H9 (cell line): ENCODE data around the gene OLFM4. TPM values are rescaled to one million over a fixed set of nuclear protein-coding genes. Genes with fewer than 3 reads are reported as not detected.
"Not testable (repeated sequence)": the region's sequence is repeated elsewhere in the genome, so short reads cannot be mapped to it uniquely, and the experiment has no call there.

Experiments used
- DNase-seq: peaks from one replicate; pipeline ENCODE4 v3.0.0-alpha.2; 2017
- H2AFZ ChIP-seq: one replicate; pipeline ENCODE4 v1.6.1; 2013; ENCODE audit warnings: mild to moderate bottlenecking, low read length, control low read depth, moderate library complexity
- H2AK5ac ChIP-seq: 2 replicates; pipeline ENCODE4 v1.6.1; 2013; ENCODE audit warnings: low read length, control low read depth, mixed read lengths; ENCODE audit not compliant: insufficient read length
- H2BK120ac ChIP-seq: one replicate; pipeline ENCODE4 v1.6.1; 2013; ENCODE audit warnings: low read depth, mild to moderate bottlenecking, low read length, control low read depth, inconsistent platforms; ENCODE audit not compliant: poor library complexity, severe bottlenecking
- H2BK12ac ChIP-seq: 2 replicates; pipeline ENCODE4 v1.6.1; 2013; ENCODE audit warnings: low read length, control low read depth, mixed read lengths, low read depth; ENCODE audit not compliant: insufficient read length
- H2BK15ac ChIP-seq: 2 replicates; pipeline ENCODE4 v1.6.1; 2013; ENCODE audit warnings: low read depth, low read length, control low read depth
- H2BK20ac ChIP-seq: one replicate; pipeline ENCODE4 v1.6.1; 2013; ENCODE audit warnings: low read depth, mild to moderate bottlenecking, low read length, control low read depth, inconsistent platforms; ENCODE audit not compliant: poor library complexity, severe bottlenecking
- H2BK5ac ChIP-seq: 2 replicates; pipeline ENCODE4 v1.6.1; 2013; ENCODE audit warnings: low read length, control low read depth, mixed read lengths; ENCODE audit not compliant: insufficient read length
- H3K14ac ChIP-seq: 2 replicates; pipeline ENCODE4 v1.6.1; 2013; ENCODE audit warnings: low read length, control low read depth; ENCODE audit not compliant: insufficient read depth
- H3K18ac ChIP-seq: 2 replicates; pipeline ENCODE4 v1.6.1; 2013; ENCODE audit warnings: low read depth, mild to moderate bottlenecking, mixed read lengths, low read length, control low read depth; ENCODE audit not compliant: insufficient read length
- H3K23ac ChIP-seq: 2 replicates; pipeline ENCODE4 v1.6.1; 2013; ENCODE audit warnings: low read length, control low read depth, mixed read lengths, low read depth; ENCODE audit not compliant: insufficient read length
- H3K23me2 ChIP-seq: 2 replicates; pipeline ENCODE4 v1.6.1; 2013; ENCODE audit warnings: low read depth, mild to moderate bottlenecking, mixed read lengths, low read length, control low read depth; ENCODE audit not compliant: insufficient read length, poor library complexity, severe bottlenecking
- H3K27ac ChIP-seq: 2 replicates; pipeline ENCODE4 v1.5.1; 2013; ENCODE audit warnings: low read length, control low read depth, mixed read lengths, low read depth; ENCODE audit not compliant: insufficient read length
- H3K27me3 ChIP-seq: 2 replicates; pipeline ENCODE4 v1.6.1; 2013; ENCODE audit warnings: low read length, control low read depth, inconsistent platforms; ENCODE audit not compliant: insufficient read depth
- H3K4ac ChIP-seq: 2 replicates; pipeline ENCODE4 v1.6.1; 2013; ENCODE audit warnings: low read depth, mild to moderate bottlenecking, control low read depth, inconsistent platforms, low read length, moderate library complexity
- H3K4me1 ChIP-seq: 2 replicates; pipeline ENCODE4 v1.6.1; 2013; ENCODE audit warnings: low read length, control low read depth, inconsistent platforms; ENCODE audit not compliant: insufficient read depth
- H3K4me2 ChIP-seq: 2 replicates; pipeline ENCODE4 v1.6.1; 2013; ENCODE audit warnings: low read length, control low read depth, mixed read lengths; ENCODE audit not compliant: insufficient read length, insufficient read depth
- H3K56ac ChIP-seq: 2 replicates; pipeline ENCODE4 v1.6.1; 2013; ENCODE audit warnings: low read depth, mild to moderate bottlenecking, mixed read lengths, low read length, control low read depth; ENCODE audit not compliant: insufficient read length
- H3K79me1 ChIP-seq: 2 replicates; pipeline ENCODE4 v1.6.1; 2013; ENCODE audit warnings: low read depth, mild to moderate bottlenecking, moderate library complexity, low read length, control low read depth, inconsistent platforms; ENCODE audit not compliant: insufficient read depth, poor library complexity, severe bottlenecking
- H3K79me2 ChIP-seq: 2 replicates; pipeline ENCODE4 v1.6.1; 2013; ENCODE audit warnings: low read length, control low read depth, inconsistent platforms; ENCODE audit not compliant: insufficient read depth
- H3K9ac ChIP-seq: 2 replicates; pipeline ENCODE4 v1.6.1; 2013; ENCODE audit warnings: low read length, control low read depth, mixed read lengths; ENCODE audit not compliant: insufficient read length; ENCODE audit errors: extremely low read depth
- H3K9me3 ChIP-seq: one replicate; pipeline ENCODE4 v1.6.1; 2013; ENCODE audit warnings: low read depth, low read length, inconsistent platforms; ENCODE audit not compliant: control insufficient read depth
- H3T11ph ChIP-seq: one replicate; pipeline ENCODE4 v1.6.1; 2013; ENCODE audit warnings: mild to moderate bottlenecking, low read length, control low read depth, inconsistent platforms
- H4K20me1 ChIP-seq: one replicate; pipeline ENCODE4 v1.6.1; 2013; ENCODE audit not compliant: control insufficient read depth, insufficient read length, insufficient read depth
- H4K5ac ChIP-seq: 2 replicates; pipeline ENCODE4 v1.6.1; 2013; ENCODE audit warnings: low read depth, mild to moderate bottlenecking, mixed read lengths, low read length, control low read depth; ENCODE audit not compliant: insufficient read length
- H4K8ac ChIP-seq: replicated peaks from 2 replicates; pipeline ENCODE4 v1.6.1; 2013; ENCODE audit warnings: low read length, control low read depth, mixed read lengths, low read depth; ENCODE audit not compliant: insufficient read length
- H4K91ac ChIP-seq: 2 replicates; pipeline ENCODE4 v1.6.1; 2013; ENCODE audit warnings: low read depth, mild to moderate bottlenecking, moderate library complexity, mixed read lengths, low read length, control low read depth; ENCODE audit not compliant: insufficient read length
- H3K27ac Mint-ChIP-seq, 3 experiments: 2 replicates in 2 of 3; 3 replicates in 1 of 3; pipeline ENCODE4 v1.8.0; 2020 to 2021; ENCODE audit warnings: mixed read lengths in 3 of 3, mild to moderate bottlenecking in 1 of 3, moderate library complexity in 1 of 3
- H3K27me3 Mint-ChIP-seq: 2 replicates; pipeline ENCODE4 v1.8.0; 2021; ENCODE audit warnings: low read depth, mild to moderate bottlenecking, moderate library complexity, mixed read lengths
- H3K36me3 Mint-ChIP-seq, 3 experiments: 2 replicates in 2 of 3; 3 replicates in 1 of 3; pipeline ENCODE4 v1.8.0; 2020 to 2021; ENCODE audit warnings: low read depth in 3 of 3, mixed read lengths in 3 of 3; ENCODE audit not compliant: insufficient read depth in 1 of 3
- H3K4me1 Mint-ChIP-seq, 2 experiments: 2 replicates each; pipeline ENCODE4 v1.8.0; 2020; ENCODE audit warnings: mixed read lengths in 2 of 2
- H3K4me3 Mint-ChIP-seq, 2 experiments: 2 replicates in 1 of 2; 3 replicates in 1 of 2; pipeline ENCODE4 v1.8.0; 2020 to 2021; ENCODE audit warnings: mild to moderate bottlenecking in 2 of 2, mixed read lengths in 2 of 2, moderate library complexity in 1 of 2
- H3K9me3 Mint-ChIP-seq, 2 experiments: 2 replicates in 1 of 2; 3 replicates in 1 of 2; pipeline ENCODE4 v1.8.0; 2020; ENCODE audit warnings: mild to moderate bottlenecking in 2 of 2, mixed read lengths in 2 of 2, moderate library complexity in 1 of 2
- CTCF ChIP-seq: fragments of 200-600 bp; sonication (generic); conservative IDR thresholded peaks from 3 replicates; pipeline ENCODE4 v1.8.0; 2021; ENCODE audit warnings: antibody characterized with exemption, mild to moderate bottlenecking
- WGBS: extraction: QIAGEN DNeasy Blood & Tissue Kit; methylation state at CpG from one replicate; pipeline ENCODE4 v1.1.7; 2013; ENCODE audit warnings: missing lambda C conversion rate, low lambda C conversion rate, mixed read lengths; ENCODE audit not compliant: insufficient read length; ENCODE audit errors: extremely low coverage; 5-methylcytosine and 5-hydroxymethylcytosine counted together
- total RNA-seq: library from RNA; stranded (reverse); gene quantifications from 2 replicates; pipeline ENCODE4 v1.2.1, GENCODE V29; 2021

Gene OLFM4
- total RNA-seq, 1 experiment from 2014 or later: not detected

GRCh38 chr13:53013113-53013512 is 15.5 kb upstream of the OLFM4 start:
- H3K4me1 Mint-ChIP-seq: peaks cover 2 to 16% of the 10 kb centered on the region in 2 experiments; a peak in 3 of 4 replicates
- H3K4ac ChIP-seq: no peak overlapping the region
- H2AK5ac ChIP-seq: no peak overlapping the region
- no peak overlapping the region for H3K18ac ChIP-seq
- no peak overlapping the region for H3K23ac ChIP-seq
- H3K79me1 ChIP-seq: no peaks in the 10 kb centered on the region
- no peak overlapping the region for H3K27ac Mint-ChIP-seq
- WGBS: no CpG with 5 or more reads among the region's 5 CpGs
- DNase-seq: no peak
- H3K36me3 Mint-ChIP-seq: no peaks in the 10 kb centered on the region
- H4K5ac ChIP-seq: no peak overlapping the region
- no peak overlapping the region for H3K56ac ChIP-seq
- no peak overlapping the region for H3K14ac ChIP-seq
- no peak overlapping the region for H3K4me3 Mint-ChIP-seq
- no peak overlapping the region for H3T11ph ChIP-seq
- no peak overlapping the region for H2BK5ac ChIP-seq
- H3K23me2 ChIP-seq: no peaks in the 10 kb centered on the region
- H2BK20ac ChIP-seq: no peak overlapping the region
- no peak overlapping the region for H2BK120ac ChIP-seq
- H4K20me1 ChIP-seq: no peaks in the 10 kb centered on the region
- no peak overlapping the region for H3K9ac ChIP-seq
- no peak overlapping the region for H2BK15ac ChIP-seq
- no peak for TF ChIP-seq CTCF
- no peak overlapping the region for H2BK12ac ChIP-seq
- H3K9me3 ChIP-seq: no peaks in the 10 kb centered on the region
- peaks cover 0 to 4% of the 10 kb centered on the region in 2 experiments; a peak in 2 of 5 replicates for H3K9me3 Mint-ChIP-seq
- H3K79me2 ChIP-seq: no peaks in the 10 kb centered on the region
- no peak overlapping the region for H4K91ac ChIP-seq
- no peaks in the 10 kb centered on the region for H3K27me3 ChIP-seq
- H4K8ac ChIP-seq: no peak overlapping the region
- H3K27ac ChIP-seq: no peak overlapping the region
- no peak overlapping the region for H2AFZ ChIP-seq
- no peak overlapping the region for H3K4me2 ChIP-seq
- peaks cover 3% of the 10 kb centered on the region for H3K27me3 Mint-ChIP-seq
- no peaks in the 10 kb centered on the region for H3K4me1 ChIP-seq

DNA sequence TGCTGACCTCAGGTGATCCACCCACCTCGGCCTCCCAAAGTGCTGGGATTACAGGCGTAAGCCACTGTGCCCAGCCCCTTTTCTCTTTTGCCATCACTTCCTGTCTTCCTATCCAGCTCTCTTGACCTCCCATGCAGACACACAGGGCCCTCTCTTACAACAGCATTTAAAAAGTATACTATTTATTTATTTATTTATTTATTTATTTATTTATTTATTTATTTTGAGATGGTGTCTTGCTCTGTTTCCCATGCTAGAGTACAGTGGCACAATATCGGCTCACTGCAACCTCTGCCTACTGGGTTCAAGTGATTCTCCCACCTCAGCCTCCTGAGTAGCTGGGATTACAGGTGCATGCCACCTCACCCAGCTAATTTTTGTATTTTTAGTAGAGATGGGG is 14.6 kb upstream of the OLFM4 start:
- H3K4me3 Mint-ChIP-seq, H2AK5ac ChIP-seq, H3K4ac ChIP-seq, H3K36me3 Mint-ChIP-seq, H2BK15ac ChIP-seq, H3K9ac ChIP-seq, H3K23ac ChIP-seq, H2AFZ ChIP-seq, H3K23me2 ChIP-seq, H3K27ac ChIP-seq, H3K27me3 ChIP-seq, H3K9me3 ChIP-seq, H3K4me1 ChIP-seq, H3K14ac ChIP-seq, H3K4me2 ChIP-seq, H2BK12ac ChIP-seq, H4K5ac ChIP-seq, H2BK20ac ChIP-seq, H3K9me3 Mint-ChIP-seq, H3K79me1 ChIP-seq, H4K8ac ChIP-seq, H4K20me1 ChIP-seq, H3T11ph ChIP-seq, H4K91ac ChIP-seq, H2BK5ac ChIP-seq, DNase-seq, H3K27ac Mint-ChIP-seq, H3K27me3 Mint-ChIP-seq, H3K56ac ChIP-seq, H2BK120ac ChIP-seq, H3K18ac ChIP-seq, H3K79me2 ChIP-seq: not testable (repeated sequence)
- WGBS: no CpG with 5 or more reads among the region's 3 CpGs
- H3K4me1 Mint-ChIP-seq: peaks cover 2 to 13% of the 10 kb centered on the region in 2 experiments; a peak in 3 of 4 replicates
